Stimulated activated CD8-positive, alpha-beta memory T cell treated with anti-CD3 and anti-CD28 coated beads, Interleukin-2, amount 100 ng/mL, for 1 hour (primary cell): ENCODE measurements around the gene ASTE1.
"Not testable (repeated sequence)": the region's sequence is repeated elsewhere in the genome, so short reads cannot be mapped to it uniquely, and the experiment has no call there.

Experiments
- DNase-seq, 2 donors: peaks; one replicate each; pipeline ENCODE4 v3.0.0-alpha.2; 2020; ENCODE audit warnings: low read depth in 2 of 2

ASTE1 gene

GRCh38 chr3:131008326-131008725 is 18.3 kb downstream of the ASTE1 start:
- DNase-seq, result no peak

- no peak for DNase-seq
These were observed 18.8 kb downstream of the ASTE1 start for GRCh38 chr3:131007782-131008181.

- no peak for DNase-seq
These were observed 19.4 kb downstream of the ASTE1 start for GRCh38 chr3:131007256-131007655.

- DNase-seq, result no peak
These were observed 22.0 kb downstream of the ASTE1 start for GRCh38 chr3:131004603-131005002.

- no peak for DNase-seq
These were observed 25.6 kb downstream of the ASTE1 start for GRCh38 chr3:131001071-131001470.

- no peak for DNase-seq
These were observed 29.3 kb downstream of the ASTE1 start for GRCh38 chr3:130997289-130997688.

- DNase-seq, result no peak
These were observed 34.3 kb downstream of the ASTE1 start for GRCh38 chr3:130992344-130992743.

GRCh38 chr3:130991126-130991525 is 35.5 kb downstream of the ASTE1 start:
- DNase-seq, result no peak

- DNase-seq, result no peak
These were observed 36.3 kb downstream of the ASTE1 start for GRCh38 chr3:130990282-130990681.

- DNase-seq, result no peak
These were observed 45.2 kb downstream of the ASTE1 start for GRCh38 chr3:130981469-130981868.

GRCh38 chr3:130979117-130979516 is 47.5 kb downstream of the ASTE1 start:
- DNase-seq, result no peak

- DNase-seq, result no peak
These were observed 49.9 kb downstream of the ASTE1 start for GRCh38 chr3:130976706-130977105.

GRCh38 chr3:130975251-130975650 is 51.4 kb downstream of the ASTE1 start:
- no peak for DNase-seq

- DNase-seq, result no peak
These were observed 52.4 kb downstream of the ASTE1 start for GRCh38 chr3:130974201-130974600.

- no peak for DNase-seq
These were observed 53.2 kb downstream of the ASTE1 start for GRCh38 chr3:130973406-130973805.

- DNase-seq, result not testable (repeated sequence)
These were observed 54.0 kb downstream of the ASTE1 start for GRCh38 chr3:130972592-130972991.

GRCh38 chr3:130971208-130971607 is 55.4 kb downstream of the ASTE1 start:
- no peak for DNase-seq

GRCh38 chr3:130969621-130970020 is 57.0 kb downstream of the ASTE1 start:
- no peak for DNase-seq

GRCh38 chr3:130968221-130968620 is 58.4 kb downstream of the ASTE1 start:
- DNase-seq, result no peak

GRCh38 chr3:130967281-130967680 is 59.3 kb downstream of the ASTE1 start:
- DNase-seq, result no peak

- no peak for DNase-seq
These were observed 62.7 kb downstream of the ASTE1 start for GRCh38 chr3:130963878-130964277.
